ENCODE data around the gene FAM114A1. TPM values are rescaled to one million over a fixed set of nuclear protein-coding genes. Genes with fewer than 3 reads are reported as not detected.

Gene FAM114A1
- total RNA-seq, 1 donor from 2014 or later, result 27.0 TPM

DNA sequence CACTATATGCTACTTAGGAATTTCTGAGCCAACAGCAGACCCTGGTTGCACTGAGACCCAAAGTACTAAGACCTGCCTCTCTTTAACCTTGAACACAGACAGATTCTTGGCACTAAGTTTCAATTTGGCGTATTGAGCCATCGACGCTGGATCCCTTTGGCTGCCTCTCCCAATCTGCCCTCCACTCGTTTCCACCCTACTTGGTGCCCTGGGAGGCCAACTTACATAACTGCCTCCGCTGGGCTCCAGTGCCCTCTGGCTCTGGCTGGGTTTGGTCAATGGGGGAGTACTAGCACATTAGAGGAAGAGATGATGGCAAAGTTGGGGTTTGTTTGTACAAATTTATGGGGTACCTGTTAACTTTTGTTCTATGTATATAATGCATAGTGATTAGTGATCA, 101.1 kb downstream of the FAM114A1 start:
- Mint-ChIP-seq H3K27ac (ENCODE audit: unreplicated experiment) (no peak overlapping the region), H3K36me3 (ENCODE audit: low read depth, unreplicated experiment) (no peaks in the 10 kb centered on the region), H3K4me1 (ENCODE audit: unreplicated experiment) (peaks cover 5% of the 10 kb centered on the region), H3K4me3 (ENCODE audit: unreplicated experiment) (no peak overlapping the region), H3K27me3 (ENCODE audit: unreplicated experiment) (peaks cover 1% of the 10 kb centered on the region), H3K9me3 (ENCODE audit: unreplicated experiment) (no peaks in the 10 kb centered on the region)
- no peak for TF ChIP-seq CTCF (IDR thresholded peaks at IDR 0.05; ENCODE audit: unreplicated experiment)
- no peak for DNase-seq (ENCODE audit: low spot score)

GRCh38 chr4:38976308-38976707, 108.7 kb downstream of the FAM114A1 start:
- Mint-ChIP-seq H3K9me3 (ENCODE audit: unreplicated experiment) (no peaks in the 10 kb centered on the region), H3K36me3 (ENCODE audit: low read depth, unreplicated experiment) (no peaks in the 10 kb centered on the region), H3K27me3 (ENCODE audit: unreplicated experiment) (no peaks in the 10 kb centered on the region), H3K27ac (ENCODE audit: unreplicated experiment) (no peak overlapping the region), H3K4me1 (ENCODE audit: unreplicated experiment) (no peaks in the 10 kb centered on the region), H3K4me3 (ENCODE audit: unreplicated experiment) (no peak overlapping the region)
- no peak for TF ChIP-seq CTCF (IDR thresholded peaks at IDR 0.05; ENCODE audit: unreplicated experiment)
- DNase-seq (ENCODE audit: low spot score), result no peak

- no peak for DNase-seq (ENCODE audit: low spot score)
- no peaks in the 10 kb centered on the region for H3K27me3 Mint-ChIP-seq (ENCODE audit: unreplicated experiment)
- H3K9me3 Mint-ChIP-seq (ENCODE audit: unreplicated experiment), result no peaks in the 10 kb centered on the region
- no peaks in the 10 kb centered on the region for H3K36me3 Mint-ChIP-seq (ENCODE audit: low read depth, unreplicated experiment)
- peaks cover under 1% of the 10 kb centered on the region for H3K4me1 Mint-ChIP-seq (ENCODE audit: unreplicated experiment)
- no peak overlapping the region for H3K27ac Mint-ChIP-seq (ENCODE audit: unreplicated experiment)
- H3K4me3 Mint-ChIP-seq (ENCODE audit: unreplicated experiment), result no peak overlapping the region
- TF ChIP-seq CTCF (IDR thresholded peaks at IDR 0.05; ENCODE audit: unreplicated experiment), result no peak
Observed at GRCh38 chr4:38979081-38979480, 111.5 kb downstream of the FAM114A1 start.

DNA sequence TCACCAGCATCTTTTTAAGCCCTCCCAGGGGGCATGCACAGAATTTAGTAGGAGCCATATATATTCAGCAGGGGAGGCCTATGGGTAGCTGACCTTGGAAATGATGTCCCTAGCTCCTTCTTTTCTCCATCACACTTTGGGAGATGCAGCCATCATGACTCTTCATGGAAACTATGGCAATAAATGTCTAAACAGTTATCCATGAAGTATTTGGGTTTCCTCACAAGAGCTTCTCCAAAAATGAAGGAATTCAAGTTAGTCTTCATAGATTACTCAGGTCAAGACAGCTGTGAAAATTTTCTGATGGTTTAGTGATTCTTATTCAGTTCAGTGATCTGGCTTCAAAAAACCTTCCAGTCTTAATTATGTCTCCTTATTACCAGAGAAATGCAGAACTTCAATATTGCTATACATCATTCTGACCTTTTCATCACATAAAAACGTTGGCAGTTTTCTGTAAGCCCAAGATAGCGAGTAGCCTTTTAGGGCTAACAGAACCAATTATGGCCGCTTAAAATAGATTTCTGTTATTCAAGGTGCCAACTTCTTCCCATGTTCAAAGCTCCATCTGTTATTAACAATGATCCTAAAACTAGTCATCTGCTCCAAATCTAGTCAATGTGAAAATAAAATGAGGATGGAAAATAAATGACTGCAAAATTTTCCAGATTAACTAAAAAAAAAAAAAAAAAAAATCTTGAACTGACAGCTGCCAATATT, 112.1 kb downstream of the FAM114A1 start:
- Mint-ChIP-seq H3K27ac (ENCODE audit: unreplicated experiment) (no peak overlapping the region), H3K4me1 (ENCODE audit: unreplicated experiment) (peaks cover 4% of the 10 kb centered on the region), H3K27me3 (ENCODE audit: unreplicated experiment) (no peaks in the 10 kb centered on the region), H3K36me3 (ENCODE audit: low read depth, unreplicated experiment) (no peaks in the 10 kb centered on the region), H3K9me3 (ENCODE audit: unreplicated experiment) (no peaks in the 10 kb centered on the region), H3K4me3 (ENCODE audit: unreplicated experiment) (no peak overlapping the region)
- no peak for DNase-seq (ENCODE audit: low spot score)
- TF ChIP-seq CTCF (IDR thresholded peaks at IDR 0.05; ENCODE audit: unreplicated experiment), result no peak

DNA sequence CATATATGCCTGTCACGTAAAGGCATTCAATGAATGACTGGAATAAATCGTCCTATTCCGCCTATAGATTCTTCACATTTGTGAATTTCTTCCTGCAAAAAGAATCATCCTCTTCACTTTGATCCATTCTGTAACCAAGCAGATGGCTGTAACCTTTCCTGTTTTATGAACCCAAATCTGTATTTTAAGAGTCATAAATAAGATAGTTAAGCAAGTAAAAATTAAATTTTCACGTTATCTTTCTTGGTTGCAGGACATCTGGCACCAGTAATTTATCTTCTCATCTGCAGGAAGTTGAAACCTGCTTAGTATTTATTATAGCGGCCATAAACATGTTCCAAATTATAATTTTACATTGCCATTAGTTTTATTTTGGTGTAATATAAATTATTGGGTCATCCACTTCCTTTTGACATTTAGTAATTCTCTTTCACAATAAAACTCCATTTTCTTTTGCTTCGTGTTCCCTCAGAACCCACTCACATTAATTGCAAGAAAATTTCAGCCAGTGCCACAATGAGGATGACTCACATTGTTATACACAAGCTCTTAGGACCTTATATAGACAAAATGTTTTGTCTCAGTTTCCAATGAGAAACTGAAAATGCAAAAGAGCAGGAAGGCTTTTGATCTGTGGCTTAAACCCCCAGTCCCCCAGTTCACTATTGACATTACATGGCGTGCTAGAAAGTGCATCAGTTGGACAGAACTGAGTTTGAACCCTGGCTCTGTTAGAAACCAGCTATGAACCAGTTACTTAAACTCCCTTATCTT, 113.5 kb downstream of the FAM114A1 start:
- H3K4me1 Mint-ChIP-seq (ENCODE audit: unreplicated experiment), result peaks cover 7% of the 10 kb centered on the region

More for the DNA sequence above, 113.5 kb downstream of the FAM114A1 start:
- no peak for TF ChIP-seq CTCF (IDR thresholded peaks at IDR 0.05; ENCODE audit: unreplicated experiment)
- no peak for DNase-seq (ENCODE audit: low spot score)
- no peak overlapping the region for H3K27ac Mint-ChIP-seq (ENCODE audit: unreplicated experiment)
- H3K27me3 Mint-ChIP-seq (ENCODE audit: unreplicated experiment), result no peaks in the 10 kb centered on the region
- H3K4me3 Mint-ChIP-seq (ENCODE audit: unreplicated experiment), result no peak overlapping the region
- H3K36me3 Mint-ChIP-seq (ENCODE audit: low read depth, unreplicated experiment), result no peaks in the 10 kb centered on the region
- H3K9me3 Mint-ChIP-seq (ENCODE audit: unreplicated experiment), result no peaks in the 10 kb centered on the region
